Measurements from ENCODE around the gene CLBA1.

DNA sequence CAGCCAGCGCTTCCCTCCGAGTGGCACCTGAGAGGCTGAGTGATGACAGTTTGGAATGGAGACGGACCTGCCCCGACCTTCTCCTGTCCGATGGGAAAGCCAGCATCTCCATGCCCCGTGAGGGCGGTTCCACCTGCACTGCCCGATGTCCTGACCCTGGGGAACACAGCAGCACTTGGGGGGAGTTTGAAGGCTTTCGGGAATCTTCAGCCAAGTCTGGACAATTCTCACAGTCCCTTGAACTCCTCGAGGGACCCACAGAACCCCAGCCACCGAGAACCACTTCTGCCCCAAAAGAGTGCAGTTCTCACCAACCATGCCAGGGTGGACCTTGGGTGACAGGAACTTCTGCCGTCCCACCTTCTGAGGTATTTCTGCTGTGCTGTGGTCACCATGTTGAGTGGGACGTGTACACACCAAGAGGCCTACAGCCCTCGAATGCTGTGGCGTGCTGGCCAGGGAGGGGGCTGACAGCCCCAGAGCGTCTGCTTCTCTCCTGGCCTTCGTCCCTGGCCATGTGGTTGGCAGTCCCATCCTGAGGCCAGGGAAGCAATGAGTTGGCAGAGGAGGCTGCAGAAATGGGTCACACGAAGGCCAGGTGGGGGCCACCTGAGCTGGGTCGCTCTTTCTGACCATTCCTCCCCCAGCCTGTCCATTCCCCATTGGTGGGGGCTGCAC is 1.0 kb downstream of the CLBA1 start:
- TF ChIP-seq, protein P1, sequence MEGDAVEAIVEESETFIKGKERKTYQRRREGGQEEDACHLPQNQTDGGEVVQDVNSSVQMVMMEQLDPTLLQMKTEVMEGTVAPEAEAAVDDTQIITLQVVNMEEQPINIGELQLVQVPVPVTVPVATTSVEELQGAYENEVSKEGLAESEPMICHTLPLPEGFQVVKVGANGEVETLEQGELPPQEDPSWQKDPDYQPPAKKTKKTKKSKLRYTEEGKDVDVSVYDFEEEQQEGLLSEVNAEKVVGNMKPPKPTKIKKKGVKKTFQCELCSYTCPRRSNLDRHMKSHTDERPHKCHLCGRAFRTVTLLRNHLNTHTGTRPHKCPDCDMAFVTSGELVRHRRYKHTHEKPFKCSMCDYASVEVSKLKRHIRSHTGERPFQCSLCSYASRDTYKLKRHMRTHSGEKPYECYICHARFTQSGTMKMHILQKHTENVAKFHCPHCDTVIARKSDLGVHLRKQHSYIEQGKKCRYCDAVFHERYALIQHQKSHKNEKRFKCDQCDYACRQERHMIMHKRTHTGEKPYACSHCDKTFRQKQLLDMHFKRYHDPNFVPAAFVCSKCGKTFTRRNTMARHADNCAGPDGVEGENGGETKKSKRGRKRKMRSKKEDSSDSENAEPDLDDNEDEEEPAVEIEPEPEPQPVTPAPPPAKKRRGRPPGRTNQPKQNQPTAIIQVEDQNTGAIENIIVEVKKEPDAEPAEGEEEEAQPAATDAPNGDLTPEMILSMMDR (IDR thresholded peaks at IDR 0.05) = no peak
- TF ChIP-seq POLR2A (IDR thresholded peaks at IDR 0.05) = no peak
